ENCODE measurements around the gene MAP3K6.
A peak's percentile ranks its signal among the peaks of the same experiment; 100 is the strongest.
"Not testable (repeated sequence)": the region's sequence is repeated elsewhere in the genome, so short reads cannot be mapped to it uniquely, and the experiment has no call there.

The MAP3K6 gene

GRCh38 chr1:27366411-27367159, at the start of gene MAP3K6:
Gene MAP3K6, minus strand, starts transcription at chr1:27366961. Its CDS starts 364 bp downstream, at chr1:27366597.
- peak; percentile 76 to 83 for DNase-seq

- no peak for DNase-seq
These were observed 47.3 kb upstream of the MAP3K6 start for GRCh38 chr1:27414091-27414490.

GRCh38 chr1:27413004-27413403, 46.2 kb upstream of the MAP3K6 start:
- no peak for DNase-seq

- no peak for DNase-seq
These were observed 45.7 kb upstream of the MAP3K6 start for GRCh38 chr1:27412502-27412901.

GRCh38 chr1:27410709-27411108, 43.9 kb upstream of the MAP3K6 start:
- no peak for DNase-seq

- DNase-seq, result no peak
These were observed 42.9 kb upstream of the MAP3K6 start for GRCh38 chr1:27409669-27410068.

- DNase-seq, result no peak
These were observed 41.4 kb upstream of the MAP3K6 start for GRCh38 chr1:27408151-27408550.

- DNase-seq, result not testable (repeated sequence)
These were observed 40.0 kb upstream of the MAP3K6 start for GRCh38 chr1:27406791-27407190.

- no peak for DNase-seq
These were observed 39.6 kb upstream of the MAP3K6 start for GRCh38 chr1:27406362-27406680.

GRCh38 chr1:27405598-27406361, 39.0 kb upstream of the MAP3K6 start:
- DNase-seq, result not testable (repeated sequence)

GRCh38 chr1:27405074-27405473, 38.3 kb upstream of the MAP3K6 start:
- no peak for DNase-seq

- no peak for DNase-seq
These were observed 37.2 kb upstream of the MAP3K6 start for GRCh38 chr1:27403931-27404330.

- peak; percentile 32 to 47 for DNase-seq
These were observed 36.4 kb upstream of the MAP3K6 start for GRCh38 chr1:27403065-27403726.

- DNase-seq, result peak; percentile 7 to 17
These were observed 35.6 kb upstream of the MAP3K6 start for GRCh38 chr1:27402349-27402754.

GRCh38 chr1:27400963-27401341, 34.2 kb upstream of the MAP3K6 start:
- DNase-seq, result no peak

- DNase-seq, result no peak
These were observed 33.6 kb upstream of the MAP3K6 start for GRCh38 chr1:27400082-27400962.

- no peak for DNase-seq
These were observed 32.7 kb upstream of the MAP3K6 start for GRCh38 chr1:27399251-27400025.

GRCh38 chr1:27398405-27399149, 31.8 kb upstream of the MAP3K6 start:
- DNase-seq, result no peak

GRCh38 chr1:27397749-27398148, 31.0 kb upstream of the MAP3K6 start:
- no peak for DNase-seq

- DNase-seq, result no peak
These were observed 30.3 kb upstream of the MAP3K6 start for GRCh38 chr1:27397110-27397509.

Data from Kasumi-1 (cell line).